Measurements from ENCODE around the gene ASTN1. TPM values are rescaled to one million over a fixed set of nuclear protein-coding genes. Genes with fewer than 3 reads are reported as not detected.
A peak's percentile ranks its signal among the peaks of the same experiment; 100 is the strongest.

ASTN1 gene
- total and polyA plus RNA-seq, 11 donors, result 0.15 to 3.6 (median 0.44) TPM

DNA sequence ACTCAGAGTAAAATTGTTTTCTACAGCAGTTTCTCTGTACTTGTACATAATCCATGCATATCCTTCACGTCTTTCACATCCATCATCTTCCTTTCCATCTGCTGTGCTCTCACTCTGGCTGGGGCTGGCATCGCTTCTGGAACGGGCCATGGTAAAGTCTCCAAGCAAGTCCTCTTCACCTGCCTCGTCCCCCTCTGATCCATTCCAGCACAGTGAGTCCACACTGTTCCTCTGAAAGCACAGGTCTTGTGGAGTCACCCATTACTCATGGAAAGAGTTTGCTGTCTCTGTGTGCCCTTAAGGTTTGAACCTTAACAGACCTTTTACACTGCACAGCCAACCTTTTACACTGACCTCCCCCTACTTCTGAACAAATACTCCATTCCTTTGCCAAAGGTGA, 313.6 kb downstream of the ASTN1 start:
- peaks cover 0 to 14% (median 0%) of the 10 kb centered on the region in 12 donors for H3K4me1 ChIP-seq
- H3K9me3 ChIP-seq, result no peaks in the 10 kb centered on the region
- TF ChIP-seq POLR2A (IDR thresholded peaks at IDR 0.05), result no peak
- TF ChIP-seq, protein P1, sequence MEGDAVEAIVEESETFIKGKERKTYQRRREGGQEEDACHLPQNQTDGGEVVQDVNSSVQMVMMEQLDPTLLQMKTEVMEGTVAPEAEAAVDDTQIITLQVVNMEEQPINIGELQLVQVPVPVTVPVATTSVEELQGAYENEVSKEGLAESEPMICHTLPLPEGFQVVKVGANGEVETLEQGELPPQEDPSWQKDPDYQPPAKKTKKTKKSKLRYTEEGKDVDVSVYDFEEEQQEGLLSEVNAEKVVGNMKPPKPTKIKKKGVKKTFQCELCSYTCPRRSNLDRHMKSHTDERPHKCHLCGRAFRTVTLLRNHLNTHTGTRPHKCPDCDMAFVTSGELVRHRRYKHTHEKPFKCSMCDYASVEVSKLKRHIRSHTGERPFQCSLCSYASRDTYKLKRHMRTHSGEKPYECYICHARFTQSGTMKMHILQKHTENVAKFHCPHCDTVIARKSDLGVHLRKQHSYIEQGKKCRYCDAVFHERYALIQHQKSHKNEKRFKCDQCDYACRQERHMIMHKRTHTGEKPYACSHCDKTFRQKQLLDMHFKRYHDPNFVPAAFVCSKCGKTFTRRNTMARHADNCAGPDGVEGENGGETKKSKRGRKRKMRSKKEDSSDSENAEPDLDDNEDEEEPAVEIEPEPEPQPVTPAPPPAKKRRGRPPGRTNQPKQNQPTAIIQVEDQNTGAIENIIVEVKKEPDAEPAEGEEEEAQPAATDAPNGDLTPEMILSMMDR (IDR thresholded peaks at IDR 0.05), result no peak
- H3K36me3 ChIP-seq, result no peaks in the 10 kb centered on the region
- intact Hi-C loops (cut with DNase I), result loop anchor here in 1 of 10 donors (10.0 kb wide), 1 partner anchor 1476 kb away; no protein-coding TSS in a partner anchor
- no peaks in the 10 kb centered on the region for H3K27me3 ChIP-seq
- H3K27ac ChIP-seq, result no peak overlapping the region
- H3K4me3 ChIP-seq, result no peak overlapping the region
- ATAC-seq, result no peak
- WGBS, 4 donors, result 60 to 85% (median 71%) methylated on average over 4 of the region's 4 CpGs
- no peak for DNase-seq

DNA sequence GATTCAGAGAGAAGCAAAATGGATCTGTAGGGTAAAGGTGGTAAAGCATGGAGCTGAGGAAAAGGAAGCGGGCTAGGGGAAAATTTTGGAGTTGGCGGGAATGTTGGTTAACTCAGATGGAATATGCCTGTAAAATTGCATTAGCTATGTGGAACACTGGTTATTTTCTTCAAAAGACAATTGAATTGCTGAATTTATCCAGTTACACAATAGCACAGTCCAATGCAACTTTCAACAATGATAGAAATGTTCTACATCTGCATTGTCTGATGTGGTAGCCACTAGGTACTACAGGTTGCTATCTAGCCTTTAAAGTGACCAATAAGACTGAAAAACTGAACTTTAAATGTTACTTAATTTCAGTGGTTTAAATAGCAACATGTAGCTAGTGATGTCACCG, 315.2 kb downstream of the ASTN1 start:
- no peak overlapping the region for H3K4me3 ChIP-seq
- DNase-seq (no peak), ATAC-seq (no peak)
- no peaks in the 10 kb centered on the region for H3K27me3 ChIP-seq
- H3K27ac ChIP-seq, result no peak overlapping the region
- TF ChIP-seq POLR2A (IDR thresholded peaks at IDR 0.05), result no peak
- TF ChIP-seq, protein P1 (IDR thresholded peaks at IDR 0.05), result no peak
- WGBS, 4 donors, result 63 to 94% (median 73%) methylated on average over 3 of the region's 3 CpGs
- intact Hi-C loops (cut with DNase I), result loop anchor here in 5 of 10 donors (5.0 to 10.0 kb wide), 4 partner anchors 154 to 1694 kb away; no protein-coding TSS in a partner anchor
- H3K4me1 ChIP-seq, result peaks cover 0 to 14% (median 0%) of the 10 kb centered on the region in 12 donors
- no peaks in the 10 kb centered on the region for H3K9me3 ChIP-seq
- no peaks in the 10 kb centered on the region for H3K36me3 ChIP-seq

DNA sequence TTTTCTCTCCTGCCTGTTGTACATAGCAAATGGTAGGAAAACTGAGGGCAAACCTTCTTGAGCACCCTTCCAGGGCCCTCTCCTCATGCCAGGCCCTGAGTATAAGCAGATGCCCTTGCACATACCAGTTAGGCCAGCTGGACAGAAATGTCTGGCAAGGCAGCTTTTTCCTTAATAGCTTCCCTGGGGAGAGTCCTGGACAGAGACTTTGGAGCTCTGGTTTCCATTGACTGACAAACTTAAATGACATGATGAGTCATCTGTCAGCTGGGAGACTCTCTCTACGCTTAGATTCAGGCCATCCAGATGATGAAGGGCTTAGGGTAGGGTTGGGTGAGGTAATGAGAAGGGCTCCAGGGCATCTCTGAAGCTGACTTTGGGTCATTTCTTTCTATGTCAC, 317.5 kb downstream of the ASTN1 start:
- Histone ChIP-seq H3K36me3 (no peaks in the 10 kb centered on the region), H3K4me3 (no peak overlapping the region), H3K9me3 (no peaks in the 10 kb centered on the region), H3K4me1 (peaks cover 0 to 25% (median 2%) of the 10 kb centered on the region in 12 donors), H3K27ac (peak overlapping the region in 6 of 12 donors; percentile 8 to 54 (median 38)), H3K27me3 (no peaks in the 10 kb centered on the region)
- ATAC-seq (peak; percentile 91 to 97 (median 94)), DNase-seq (peak in 4 of 5 donors; percentile 34 to 76 (median 60))
- intact Hi-C loops (cut with DNase I), result loop anchor here in 6 of 10 donors (1.0 to 10.0 kb wide), 5 partner anchors 152 to 1692 kb away; no protein-coding TSS in a partner anchor
- WGBS, 4 donors, result 7 to 31% (median 16%) methylated on average over 1 of the region's 1 CpG
- TF ChIP-seq POLR2A (IDR thresholded peaks at IDR 0.05), result no peak
- TF ChIP-seq, protein P1 (IDR thresholded peaks at IDR 0.05), result no peak

DNA sequence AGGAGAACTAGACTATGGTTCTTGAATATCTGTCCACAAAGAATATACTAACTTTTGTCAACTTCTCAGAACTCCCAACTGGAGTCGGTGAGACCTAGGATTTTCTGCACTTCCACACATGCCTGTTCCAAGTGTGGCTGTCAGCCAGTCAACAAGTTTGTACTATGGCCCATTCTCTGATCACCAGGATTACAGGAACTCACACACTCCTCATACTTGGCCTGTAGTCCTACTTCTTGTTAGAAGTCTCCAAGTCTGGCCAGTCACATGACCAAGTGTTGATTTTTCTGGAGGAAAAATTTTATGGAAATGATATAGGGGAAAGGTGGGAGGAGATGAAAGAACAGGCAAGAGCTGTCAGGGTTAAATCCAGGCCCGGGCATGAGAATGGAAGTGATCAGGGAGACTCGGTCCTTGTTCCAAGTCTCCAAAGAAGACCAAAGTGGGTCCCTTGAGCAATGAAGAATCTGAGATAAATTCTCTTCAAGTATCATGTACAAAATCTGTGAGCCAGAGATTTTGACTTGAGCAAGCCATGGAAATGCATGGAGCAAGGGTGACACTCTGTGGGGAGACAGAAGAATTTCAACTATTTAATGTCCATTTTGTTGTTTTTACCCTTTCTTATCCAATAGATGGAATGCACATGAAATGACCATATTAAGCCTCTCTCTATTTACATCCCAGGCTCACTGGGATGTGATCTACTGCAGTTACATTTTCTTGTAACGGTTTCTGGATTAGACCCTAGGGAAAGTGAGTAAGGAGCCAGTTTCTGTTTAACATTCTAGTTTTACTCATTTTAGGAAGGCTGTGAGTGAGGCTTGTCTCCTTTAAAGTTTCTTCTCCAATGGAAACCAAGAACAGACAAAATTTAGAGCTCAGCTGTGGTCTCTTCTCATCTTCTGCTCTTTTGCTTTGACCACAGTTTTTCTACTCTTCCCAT, 320.9 kb downstream of the ASTN1 start:
- Histone ChIP-seq H3K4me3 (no peak overlapping the region), H3K4me1 (peaks cover 0 to 25% (median 2%) of the 10 kb centered on the region in 12 donors), H3K36me3 (no peaks in the 10 kb centered on the region), H3K9me3 (no peaks in the 10 kb centered on the region), H3K27me3 (no peaks in the 10 kb centered on the region), H3K27ac (no peak overlapping the region)
- 15 to 25% (median 19%) methylated on average over 4 of the region's 4 CpGs for WGBS, 4 donors
- DNase-seq (peak in 3 of 5 donors; percentile 22 to 38 (median 33)), ATAC-seq (peak; percentile 19 to 55 (median 40))
- TF ChIP-seq, protein P1 (IDR thresholded peaks at IDR 0.05), result peak; percentile 42 to 77 (median 61)
- TF ChIP-seq POLR2A (IDR thresholded peaks at IDR 0.05), result no peak
- intact Hi-C loops (cut with DNase I), result loop anchor here (1.0 to 10.0 kb wide), 16 partner anchors 146 to 1691 kb away; no protein-coding TSS in a partner anchor

All from heart left ventricle (tissue), 16 donors.